GM12878 (cell line): Measurements from ENCODE around the gene CD55. TPM values are rescaled to one million over a fixed set of nuclear protein-coding genes. Genes with fewer than 3 reads are reported as not detected.

ENCODE experiments used
- ATAC-seq: fragments of 200-7000 bp; cut with Tn5 transposase; 3 replicates; pipeline ENCODE4 v1.9.1; 2020; ENCODE audit warnings: mild to moderate bottlenecking, moderate library complexity
- BruUV-seq: library from RNA; stranded (reverse); fragments of 400-500 nt; replicated peaks from 2 replicates; lab custom pipeline; 2021; lab: Mats Ljungman, UMichigan
- CTCF ChIA-PET: fragments of 300-600 bp; sonication (Branson Sonifier 250); formaldehyde crosslinking; extraction: SDS; loops from one replicate; lab custom pipeline; 2021; ENCODE audit warnings: inconsistent platforms; lab: Yijun Ruan, JAX
- POLR2A ChIA-PET: fragments of 350-600 bp; formaldehyde crosslinking; extraction: SDS; loops from one replicate; lab custom pipeline; 2021; ENCODE audit warnings: inconsistent platforms; lab: Charles Lee
- RAD21 ChIA-PET: fragments of 300-600 bp; sonication (Branson Sonifier 250); formaldehyde crosslinking; loops from one replicate; lab custom pipeline; 2023; ENCODE audit warnings: antibody characterized with exemption; ENCODE audit not compliant: unreplicated experiment; lab: Charles Lee
- SMC1A ChIA-PET: fragments of 300-600 bp; sonication (Branson Sonifier 250); formaldehyde crosslinking; loops from one replicate; lab custom pipeline; 2023; ENCODE audit not compliant: unreplicated experiment, uncharacterized antibody; lab: Charles Lee
- DNase-seq: peaks from one replicate; pipeline ENCODE4 v3.0.0-alpha.2; 2011; ENCODE audit warnings: low read depth, low spot score
- FAIRE-seq: peaks from 3 replicates; lab custom pipeline; 2011; peaks lifted over from hg19 to GRCh38; lab: Jason Lieb, UNC
- H2AFZ ChIP-seq: 2 replicates; pipeline ENCODE4 v1.6.0; 2011; ENCODE audit warnings: low read depth, low read length, control low read depth; ENCODE audit not compliant: control insufficient read depth
- H3K27ac ChIP-seq: 2 replicates; pipeline ENCODE4 v1.5.1; 2011; ENCODE audit warnings: control low read depth; ENCODE audit not compliant: control insufficient read depth, insufficient read depth
- H3K27me3 ChIP-seq, 2 experiments: replicated peaks in 1 of 2; 2 replicates each; pipeline versions ENCODE4 v1.6.0 to v1.6.1; 2011; ENCODE audit warnings: low read length in 1 of 2; ENCODE audit not compliant: control insufficient read depth in 2 of 2, insufficient read depth in 2 of 2
- H3K36me3 ChIP-seq, 2 experiments: 2 replicates each; pipeline ENCODE4 v1.5.1; 2011; ENCODE audit warnings: low read length in 1 of 2; ENCODE audit not compliant: control insufficient read depth in 2 of 2, insufficient read depth in 2 of 2
- H3K4me1 ChIP-seq: 2 replicates; pipeline ENCODE4 v1.6.1; 2011; ENCODE audit warnings: mild to moderate bottlenecking, low read length, moderate library complexity, mixed read lengths; ENCODE audit not compliant: control insufficient read depth, insufficient read depth
- H3K4me2 ChIP-seq: 2 replicates; pipeline ENCODE4 v1.6.0; 2011; ENCODE audit warnings: control low read depth; ENCODE audit not compliant: control insufficient read depth, insufficient read depth
- H3K4me3 ChIP-seq: fragments of 200-600 bp; sonication (generic); 2 replicates; pipeline ENCODE4 v1.5.1; 2016
- H3K79me2 ChIP-seq: 2 replicates; pipeline ENCODE4 v1.6.0; 2011; ENCODE audit warnings: low read length; ENCODE audit not compliant: control insufficient read depth, insufficient read depth
- H3K9ac ChIP-seq: 2 replicates; pipeline ENCODE4 v1.8.0; 2011; ENCODE audit warnings: low read length, control low read depth, mixed read lengths; ENCODE audit not compliant: control insufficient read depth, insufficient read depth
- H3K9me3 ChIP-seq: replicated peaks from 3 replicates; pipeline ENCODE4 v1.5.1; 2011; ENCODE audit warnings: mild to moderate bottlenecking, low read length; ENCODE audit not compliant: control insufficient read depth, insufficient read depth
- H4K20me1 ChIP-seq: 2 replicates; pipeline ENCODE4 v1.6.0; 2011; ENCODE audit not compliant: control insufficient read depth, insufficient read depth
- CBX5 ChIP-seq: sonication (generic); IDR thresholded peaks from 2 replicates; pipeline ENCODE4 v1.6.1; 2016; ENCODE audit warnings: low read depth, moderate library complexity, mild to moderate bottlenecking, inconsistent platforms
- CREB1 ChIP-seq: IDR thresholded peaks from 2 replicates; pipeline ENCODE4 v1.6.1; 2012; ENCODE audit warnings: low read depth, mild to moderate bottlenecking, inconsistent platforms
- E2F4 ChIP-seq: IDR thresholded peaks from 2 replicates; pipeline ENCODE4 v1.6.1; 2012; ENCODE audit warnings: low read depth, low read length, improper control_type of control experiment
- EED ChIP-seq: sonication (generic); IDR thresholded peaks from 2 replicates; pipeline ENCODE4 v1.6.1; 2016; ENCODE audit warnings: antibody characterized with exemption, low read depth
- ELK1 ChIP-seq: IDR thresholded peaks from 2 replicates; pipeline ENCODE4 v1.6.1; 2012; ENCODE audit warnings: low read depth, low read length, improper control_type of control experiment
- HSF1 ChIP-seq: fragments of 150-350 bp; IDR thresholded peaks from 2 replicates; pipeline ENCODE4 v1.6.1; 2014; ENCODE audit warnings: mild to moderate bottlenecking, low read depth, low read length
- KDM1A ChIP-seq: fragments of 200-600 bp; sonication (generic); IDR thresholded peaks from 2 replicates; pipeline ENCODE4 v1.6.1; 2016; ENCODE audit warnings: borderline replicate concordance
- PAX5 ChIP-seq: IDR thresholded peaks from 2 replicates; pipeline ENCODE4 v1.6.1; 2011; ENCODE audit warnings: low read depth, low read length, borderline replicate concordance
- RB1 ChIP-seq: fragments of 450-650 bp; formaldehyde crosslinking; IDR thresholded peaks from 2 replicates; pipeline ENCODE4 v1.6.1; 2017; ENCODE audit warnings: mild to moderate bottlenecking, borderline replicate concordance
- STAT3 ChIP-seq: IDR thresholded peaks from 2 replicates; pipeline ENCODE4 v1.6.1; 2011; ENCODE audit warnings: low read depth, low read length, improper control_type of control experiment
- TCF3 ChIP-seq: IDR thresholded peaks from 2 replicates; pipeline ENCODE4 v1.6.1; 2012; ENCODE audit warnings: low read depth, mild to moderate bottlenecking, low read length, borderline replicate concordance; ENCODE audit not compliant: insufficient read depth
- TCF7 ChIP-seq: IDR thresholded peaks from 2 replicates; pipeline ENCODE4 v1.6.1; 2014; ENCODE audit warnings: antibody characterized with exemption, borderline replicate concordance
- ZZZ3 ChIP-seq: IDR thresholded peaks from 2 replicates; pipeline ENCODE4 v1.6.1; 2011; ENCODE audit warnings: low read depth; ENCODE audit not compliant: control insufficient read depth, insufficient read length
- WGBS: methylation state at CpG from one replicate; pipeline ENCODE4 v1.1.6; 2016; ENCODE audit warnings: low lambda C conversion rate; ENCODE audit not compliant: insufficient replicate concordance, insufficient coverage; ENCODE audit errors: missing lambda C conversion rate; 5-methylcytosine and 5-hydroxymethylcytosine counted together
- in situ Hi-C: fragments of 300-500 bp; cut with MboI; formaldehyde crosslinking; loops from 9 replicates; pipeline ENCODE4 v1.14.3; 2018; ENCODE audit warnings: mixed read lengths
- intact Hi-C: fragments of 100-400 bp; cut with micrococcal nuclease; formaldehyde crosslinking; loops from one replicate; pipeline ENCODE4 v1.14.2; 2022; ENCODE audit not compliant: unreplicated experiment
- polyA plus RNA-seq, 11 experiments: library from polyadenylated mRNA; depleted of rRNA in 4 of 11; unstranded in 6 of 11; stranded (reverse) in 5 of 11; fragments of >200 nt; fragmentation: Nextera tagmentation in 4 of 11; fragmentation: Illumina TruSeq in 1 of 11; extraction: Ambion mirVana in 4 of 11; extraction: Trizol in 1 of 11; gene quantifications; 1 replicate in 1 of 11; 2 replicates in 10 of 11; pipeline versions ENCODE4 v1.2.1 to v1.2.3, GENCODE V29; 2011 to 2016; ENCODE audit warnings: inconsistent platforms in 2 of 11, missing spikeins in 2 of 11, low read depth in 1 of 11
- total RNA-seq, 4 experiments: library from RNA; depleted of rRNA in 3 of 4; stranded (reverse); fragments of >200 nt in 3 of 4; fragmentation: Illumina TruSeq in 1 of 4; extraction: Trizol in 1 of 4; gene quantifications; 2 replicates each; pipeline versions ENCODE4 v1.2.1 to v1.2.3, GENCODE V29; 2013 to 2021

Gene CD55
- total and polyA plus RNA-seq, 10 of the 15 experiments (the other 5 are each of a cell fraction or from before 2014, with no cell fraction given) = 5.2 to 46.5 (median 15.1) TPM

GRCh38 chr1:207312604-207312920 is 8.9 kb upstream of the CD55 start:
- POLR2A ChIA-PET = no interaction called here
- H3K4me2 ChIP-seq = no peak overlapping the region
- no peaks in the 10 kb centered on the region for H4K20me1 ChIP-seq
- CTCF ChIA-PET = interaction anchor here (1.0 kb wide), 1 partner anchor 8 kb away, joined by 8 read pairs; the partner anchor contains the start of gene CD55
- no TSS peak for BruUV-seq
- WGBS = 29% methylated on average over 1 of the region's 1 CpG
- in situ Hi-C loops = no loop called here
- no peak overlapping the region for H3K27ac ChIP-seq
- no peaks in the 10 kb centered on the region for H3K27me3 ChIP-seq
- H3K4me3 ChIP-seq = no peak overlapping the region
- TF ChIP-seq ZZZ3 (no peak), STAT3 (no peak), E2F4 (no peak)
- RAD21 ChIA-PET = interaction anchor here (1.1 kb wide), 1 partner anchor 23 kb away, joined by 3 read pairs; no protein-coding TSS in a partner anchor
- H3K79me2 ChIP-seq = no peaks in the 10 kb centered on the region
- ATAC-seq (no peak), FAIRE-seq (no peak), DNase-seq (no peak)
- no peaks in the 10 kb centered on the region for H3K4me1 ChIP-seq
- no peak overlapping the region for H2AFZ ChIP-seq
- intact Hi-C loops = no loop called here
- no peaks in the 10 kb centered on the region for H3K36me3 ChIP-seq
- H3K9ac ChIP-seq = no peak overlapping the region
- SMC1A ChIA-PET = interaction anchor here (0.8 to 4.0 kb wide), 6 partner anchors 8 to 93 kb away, joined by 3 to 22 read pairs (median 4); partner anchors contain the start of gene CD55
- H3K9me3 ChIP-seq = no peaks in the 10 kb centered on the region

GRCh38 chr1:207313131-207313530 is 8.3 kb upstream of the CD55 start:
- Histone ChIP-seq H3K79me2 (no peaks in the 10 kb centered on the region), H3K4me1 (no peaks in the 10 kb centered on the region), H2AFZ (no peak overlapping the region), H3K27me3 (no peaks in the 10 kb centered on the region), H4K20me1 (no peaks in the 10 kb centered on the region), H3K9ac (no peak overlapping the region), H3K4me2 (no peak overlapping the region), H3K36me3 (no peaks in the 10 kb centered on the region), H3K9me3 (no peaks in the 10 kb centered on the region), H3K27ac (no peak overlapping the region), H3K4me3 (no peak overlapping the region)
- no peak for ATAC-seq
- no peak for FAIRE-seq
- intact Hi-C loops (no loop called here), in situ Hi-C loops (no loop called here)
- POLR2A ChIA-PET = no interaction called here
- CTCF ChIA-PET = no interaction called here
- no TSS peak for BruUV-seq
- RAD21 ChIA-PET = interaction anchor here (1.1 kb wide), 1 partner anchor 23 kb away, joined by 3 read pairs; no protein-coding TSS in a partner anchor
- SMC1A ChIA-PET = interaction anchor here (1.0 to 1.5 kb wide), 4 partner anchors 12 to 61 kb away, joined by 3 to 4 read pairs (median 4); no protein-coding TSS in a partner anchor
- no peak for DNase-seq
- no peak for TF ChIP-seq CREB1
- TF ChIP-seq KDM1A = no peak
- TF ChIP-seq TCF7 = no peak
- TF ChIP-seq EED = no peak
- TF ChIP-seq PAX5 = no peak
- no peak for TF ChIP-seq ELK1
- no peak for TF ChIP-seq RB1
- no peak for TF ChIP-seq CBX5
- no peak for TF ChIP-seq HSF1
- no peak for TF ChIP-seq TCF3
